IMR-90 (cell line): Measurements from ENCODE around the gene RASGRF2. TPM values are rescaled to one million over a fixed set of nuclear protein-coding genes. Genes with fewer than 3 reads are reported as not detected.

Experiments used
- ATAC-seq: fragments of 200-7000 bp; cut with Tn5 transposase; 2 replicates; pipeline ENCODE4 v1.9.1; 2020; ENCODE audit warnings: low read depth, mild to moderate bottlenecking, moderate library complexity
- BruUV-seq: library from RNA; stranded (reverse); fragments of 400-500 nt; replicated peaks from 2 replicates; lab custom pipeline; 2021; lab: Mats Ljungman, UMichigan
- CTCF ChIA-PET: fragments of 300-600 bp; formaldehyde crosslinking; extraction: SDS; loops from one replicate; lab custom pipeline; 2021; ENCODE audit warnings: antibody characterized with exemption; lab: Yijun Ruan, JAX
- POLR2A ChIA-PET: fragments of 300-600 bp; sonication (Branson Sonifier 250); formaldehyde crosslinking; loops from one replicate; lab custom pipeline; 2022; ENCODE audit warnings: antibody characterized with exemption; ENCODE audit not compliant: unreplicated experiment; lab: Charles Lee
- DNase-seq: peaks from one replicate; pipeline ENCODE4 v3.0.0; 2013
- H2AFZ ChIP-seq: replicated peaks from 2 replicates; pipeline ENCODE3; 2013; ENCODE audit warnings: low read length, mild to moderate bottlenecking; ENCODE audit not compliant: poor library complexity
- H2AK5ac ChIP-seq: 2 replicates; pipeline ENCODE4 v1.6.1; 2013; ENCODE audit warnings: low read depth, low read length, inconsistent platforms
- H2AK9ac ChIP-seq: replicated peaks from 2 replicates; pipeline ENCODE3; 2013; ENCODE audit warnings: mild to moderate bottlenecking, low read depth, low read length, moderate library complexity; ENCODE audit not compliant: poor library complexity
- H2BK120ac ChIP-seq: 2 replicates; pipeline ENCODE4 v1.6.1; 2013; ENCODE audit warnings: low read depth, low read length, inconsistent platforms
- H2BK15ac ChIP-seq: 3 replicates; pipeline ENCODE4 v1.6.1; 2013; ENCODE audit warnings: low read depth, low read length, inconsistent platforms
- H2BK20ac ChIP-seq: 2 replicates; pipeline ENCODE4 v1.6.1; 2013; ENCODE audit warnings: low read depth, mild to moderate bottlenecking, inconsistent platforms, low read length, moderate library complexity
- H2BK5ac ChIP-seq: 2 replicates; pipeline ENCODE4 v1.6.1; 2013; ENCODE audit warnings: mild to moderate bottlenecking, low read depth, low read length, inconsistent platforms; ENCODE audit not compliant: poor library complexity, severe bottlenecking
- H3K14ac ChIP-seq: replicated peaks from 2 replicates; pipeline ENCODE4 v1.6.1; 2013; ENCODE audit warnings: low read depth, low read length, inconsistent platforms
- H3K18ac ChIP-seq: 2 replicates; pipeline ENCODE4 v1.6.1; 2013; ENCODE audit warnings: low read depth, low read length, control low read depth
- H3K23ac ChIP-seq: 2 replicates; pipeline ENCODE4 v1.6.1; 2013; ENCODE audit warnings: low read depth, low read length, inconsistent platforms
- H3K27ac ChIP-seq: 2 replicates; pipeline ENCODE4 v1.5.1; 2013; ENCODE audit warnings: mild to moderate bottlenecking, control low read depth, low read length; ENCODE audit not compliant: insufficient read depth
- H3K27me3 ChIP-seq: 2 replicates; pipeline ENCODE4 v1.6.1; 2013; ENCODE audit warnings: low read length; ENCODE audit not compliant: control insufficient read depth, insufficient read depth
- H3K36me3 ChIP-seq: 2 replicates; pipeline ENCODE4 v1.6.1; 2013; ENCODE audit warnings: low read length, mixed read lengths; ENCODE audit not compliant: control insufficient read depth, insufficient read depth
- H3K4ac ChIP-seq: 2 replicates; pipeline ENCODE4 v1.6.1; 2013; ENCODE audit warnings: low read depth, low read length, inconsistent platforms
- H3K4me1 ChIP-seq: 2 replicates; pipeline ENCODE4 v1.6.1; 2013; ENCODE audit warnings: low read length, mixed read lengths; ENCODE audit not compliant: control insufficient read depth, insufficient read depth
- H3K4me2 ChIP-seq: 2 replicates; pipeline ENCODE4 v1.6.1; 2013; ENCODE audit warnings: low read depth, mild to moderate bottlenecking, control low read depth, low read length, moderate library complexity
- H3K4me3 ChIP-seq: 2 replicates; pipeline ENCODE4 v1.5.1; 2013; ENCODE audit warnings: low read depth, mild to moderate bottlenecking, control low read depth, low read length, moderate library complexity; ENCODE audit not compliant: insufficient read depth
- H3K56ac ChIP-seq: 2 replicates; pipeline ENCODE4 v1.6.1; 2013; ENCODE audit warnings: low read length, inconsistent platforms; ENCODE audit not compliant: insufficient read depth; ENCODE audit errors: extremely low read depth
- H3K79me1 ChIP-seq, 2 experiments: 2 replicates each; pipeline ENCODE4 v1.6.1; 2013; ENCODE audit warnings: low read length in 2 of 2, inconsistent platforms in 1 of 2, low read depth in 1 of 2
- H3K9ac ChIP-seq: 2 replicates; pipeline ENCODE4 v1.6.1; 2013; ENCODE audit warnings: low read depth, low read length, control low read depth
- H3K9me1 ChIP-seq: 2 replicates; pipeline ENCODE4 v1.6.1; 2013; ENCODE audit warnings: low read length, inconsistent platforms; ENCODE audit not compliant: insufficient read depth
- H3K9me3 ChIP-seq: 2 replicates; pipeline ENCODE4 v1.6.1; 2013; ENCODE audit warnings: low read length; ENCODE audit not compliant: control insufficient read depth, insufficient read depth
- H4K20me1 ChIP-seq: 2 replicates; pipeline ENCODE4 v1.6.1; 2013; ENCODE audit warnings: low read length, inconsistent platforms; ENCODE audit not compliant: insufficient read depth
- H4K5ac ChIP-seq: 2 replicates; pipeline ENCODE4 v1.6.1; 2013; ENCODE audit warnings: mild to moderate bottlenecking, low read depth, low read length, control low read depth
- H4K8ac ChIP-seq, 2 experiments: 2 replicates each; pipeline ENCODE4 v1.6.1; 2013; ENCODE audit warnings: low read depth in 2 of 2, low read length in 2 of 2, control low read depth in 1 of 2, inconsistent platforms in 1 of 2
- H4K91ac ChIP-seq: 2 replicates; pipeline ENCODE4 v1.6.1; 2013; ENCODE audit warnings: low read depth, low read length, inconsistent platforms; ENCODE audit not compliant: insufficient read depth
- BHLHE40 ChIP-seq: fragments of 150-350 bp; IDR thresholded peaks from 2 replicates; pipeline ENCODE4 v1.6.1; 2016; ENCODE audit warnings: mild to moderate bottlenecking, low read depth, low read length
- CTCF ChIP-seq: conservative IDR thresholded peaks from 2 replicates; pipeline ENCODE4 v1.5.1; 2012; ENCODE audit warnings: mild to moderate bottlenecking, low read depth, low read length, improper control_type of control experiment
- FOS ChIP-seq: fragments of 150-350 bp; IDR thresholded peaks from 2 replicates; pipeline ENCODE4 v1.6.1; 2016; ENCODE audit warnings: low read depth, low read length
- MAFK ChIP-seq: IDR thresholded peaks from 2 replicates; pipeline ENCODE4 v1.6.1; 2012; ENCODE audit warnings: low read depth, low read length, improper control_type of control experiment
- MXI1 ChIP-seq: IDR thresholded peaks from 2 replicates; pipeline ENCODE4 v1.6.1; 2012; ENCODE audit warnings: low read depth, mild to moderate bottlenecking, low read length, moderate library complexity, borderline replicate concordance
- POLR2A ChIP-seq: IDR thresholded peaks from 2 replicates; pipeline ENCODE4 v1.6.1; 2012; ENCODE audit warnings: mild to moderate bottlenecking, low read depth, low read length
- RCOR1 ChIP-seq: IDR thresholded peaks from 2 replicates; pipeline ENCODE4 v1.6.1; 2012; ENCODE audit warnings: mild to moderate bottlenecking, low read length, improper control_type of control experiment; ENCODE audit not compliant: insufficient replicate concordance
- RFX5 ChIP-seq: IDR thresholded peaks from 2 replicates; pipeline ENCODE4 v1.8.0; 2012; ENCODE audit warnings: low read depth, mild to moderate bottlenecking, low read length, moderate library complexity
- SMC3 ChIP-seq: fragments of 150-350 bp; IDR thresholded peaks from 2 replicates; pipeline ENCODE4 v1.6.1; 2016; ENCODE audit warnings: low read depth, mild to moderate bottlenecking, antibody characterized with exemption, low read length, moderate library complexity
- WGBS, 2 experiments: methylation state at CpG; one replicate each; pipeline versions ENCODE4 v1.1.5 to v1.1.7; 2013; ENCODE audit warnings: missing lambda C conversion rate in 2 of 2; ENCODE audit not compliant: insufficient read length in 1 of 2; ENCODE audit errors: extremely low coverage in 2 of 2; 5-methylcytosine and 5-hydroxymethylcytosine counted together
- dilution Hi-C: fragments of 300-500 bp; cut with HindIII; formaldehyde crosslinking; loops from one replicate; pipeline ENCODE4 v1.14.3; 2018; ENCODE audit warnings: low sequenced_read_pairs; ENCODE audit not compliant: unreplicated experiment
- in situ Hi-C: fragments of 300-500 bp; cut with MboI; formaldehyde crosslinking; loops from 3 replicates; pipeline ENCODE4 v1.14.3; 2019; ENCODE audit warnings: low sequenced_read_pairs, inconsistent platforms, mixed read lengths
- intact Hi-C: fragments of 100-400 bp; cut with micrococcal nuclease; formaldehyde crosslinking; loops from 2 replicates; pipeline ENCODE4 v1.10.0; 2022
- polyA plus RNA-seq, 3 experiments: library from polyadenylated mRNA; depleted of rRNA; stranded (reverse); fragments of >200 nt; gene quantifications; 2 replicates each; pipeline ENCODE4 v1.2.3, GENCODE V29; 2012; ENCODE audit warnings: low replicate concordance in 1 of 3
- total RNA-seq: library from RNA; depleted of rRNA; stranded (reverse); fragments of >200 nt; gene quantifications from 2 replicates; pipeline ENCODE4 v1.2.3, GENCODE V29; 2012

RASGRF2 gene
- total and polyA plus RNA-seq, 2 of the 4 experiments (the other 2 are of a cell fraction) = 2.9 to 5.0 TPM

DNA sequence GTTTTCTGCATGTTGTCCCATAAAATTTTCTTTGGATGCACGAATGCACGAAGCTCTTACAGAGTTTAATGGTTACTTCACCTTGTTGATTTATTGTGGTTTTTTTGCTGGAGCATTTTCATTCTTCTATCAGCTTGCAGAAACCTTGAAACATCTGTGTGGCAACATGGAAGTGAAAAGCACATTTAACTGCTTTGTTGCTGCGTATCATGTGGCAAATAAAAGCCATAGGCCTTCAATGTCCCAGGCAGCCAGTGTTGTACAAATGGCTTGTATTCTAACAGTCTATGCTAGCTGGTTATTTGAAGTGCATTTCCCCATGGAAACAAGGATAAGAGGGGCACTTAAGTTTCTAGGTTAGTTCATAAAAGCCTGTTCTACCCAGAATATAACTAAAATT is 42.5 kb upstream of the RASGRF2 start:
- Histone ChIP-seq H2BK120ac (no peak overlapping the region), H2BK20ac (no peak overlapping the region), H2BK5ac (no peak overlapping the region), H3K4me1 (peaks cover 6% of the 10 kb centered on the region), H2AK9ac (no peak overlapping the region), H3K4me3 (no peak overlapping the region), H4K8ac (no peak overlapping the region), H2BK15ac (no peak overlapping the region), H3K9me3 (no peaks in the 10 kb centered on the region), H4K20me1 (no peaks in the 10 kb centered on the region), H2AFZ (no peak overlapping the region), H3K18ac (no peak overlapping the region), H3K4me2 (no peak overlapping the region), H4K91ac (no peak overlapping the region), H3K36me3 (no peaks in the 10 kb centered on the region), H3K27me3 (no peaks in the 10 kb centered on the region), H3K79me1 (no peaks in the 10 kb centered on the region), H2AK5ac (no peak overlapping the region), H3K4ac (no peak overlapping the region), H3K9me1 (peaks cover 2% of the 10 kb centered on the region; the same call in 1 of the 2 replicates), H3K56ac (no peak overlapping the region), H3K23ac (no peak overlapping the region), H3K14ac (no peak overlapping the region), H3K27ac (no peak overlapping the region), H3K9ac (no peak overlapping the region), H4K5ac (no peak overlapping the region)
- dilution Hi-C loops = no loop called here
- no TSS peak for BruUV-seq
- ChIA-PET POLR2A (no interaction called here), CTCF (no interaction called here)
- in situ Hi-C loops = no loop called here
- intact Hi-C loops = no loop called here
- ATAC-seq (no peak), DNase-seq (no peak)
- WGBS, 2 experiments = no CpG with 5 or more reads among the region's 3 CpGs
- TF ChIP-seq MXI1 (no peak), BHLHE40 (no peak), SMC3 (no peak), RCOR1 (no peak), CTCF (no peak), RFX5 (no peak), FOS (no peak), POLR2A (no peak), MAFK (no peak)
